Left ventricle myocardium inferior (tissue), 1 donor: ENCODE data around the gene THBS1. TPM values are rescaled to one million over a fixed set of nuclear protein-coding genes. Genes with fewer than 3 reads are reported as not detected.

Source experiments
- DNase-seq: peaks from one replicate; pipeline ENCODE4 v3.0.0-alpha.2; 2020
- H3K27ac ChIP-seq: fragments of 200-600 bp; replicated peaks from 2 replicates; pipeline ENCODE4 v1.8.0; 2021
- H3K27me3 ChIP-seq: fragments of 200-600 bp; 2 replicates; pipeline ENCODE4 v1.8.0; 2021; ENCODE audit warnings: low read depth
- H3K36me3 ChIP-seq: fragments of 200-600 bp; 2 replicates; pipeline ENCODE4 v1.8.0; 2021
- H3K4me1 ChIP-seq: fragments of 200-600 bp; 2 replicates; pipeline ENCODE4 v1.8.0; 2021
- H3K4me3 ChIP-seq: fragments of 200-600 bp; 2 replicates; pipeline ENCODE4 v1.8.0; 2021; ENCODE audit warnings: mild to moderate bottlenecking, moderate library complexity
- H3K9me3 ChIP-seq: fragments of 200-600 bp; replicated peaks from 2 replicates; pipeline ENCODE4 v1.8.0; 2021
- CTCF ChIP-seq: fragments of 200-600 bp; IDR thresholded peaks from 2 replicates; pipeline ENCODE4 v1.8.0; 2021; ENCODE audit warnings: antibody characterized with exemption, mild to moderate bottlenecking, borderline replicate concordance
- intact Hi-C: fragments of 100-400 bp; cut with micrococcal nuclease; formaldehyde crosslinking; loops from one replicate; pipeline ENCODE4 v1.11.0; 2022
- total RNA-seq: library from RNA; stranded (reverse); fragmentation: NEBNext Ultra II Directional; extraction: Animal tissue kit (Norgen Biotek cat#: 25700); gene quantifications from one replicate; pipeline ENCODE4 v1.2.1, GENCODE V29; 2021
- donor health status: DM: no; HTN: yes; CAD: no; lungs with severe emphysema.

The THBS1 gene
- total RNA-seq, 1 donor from 2014 or later = 47.4 TPM

GRCh38 chr15:39598958-39599845 is 18.3 kb downstream of the THBS1 start:
- Histone ChIP-seq H3K9me3 (no peaks in the 10 kb centered on the region), H3K4me1 (peaks cover 3% of the 10 kb centered on the region), H3K27me3 (no peaks in the 10 kb centered on the region), H3K36me3 (peaks cover 28% of the 10 kb centered on the region), H3K4me3 (no peak overlapping the region), H3K27ac (no peak overlapping the region)
- DNase-seq = no peak
- TF ChIP-seq CTCF = no peak
- intact Hi-C loops = loop anchor here (10.0 kb wide), 1 partner anchor 156 kb away; no protein-coding TSS in a partner anchor

- Histone ChIP-seq H3K36me3 (peaks cover 22% of the 10 kb centered on the region), H3K9me3 (no peaks in the 10 kb centered on the region), H3K27ac (no peak overlapping the region), H3K4me1 (peaks cover 3% of the 10 kb centered on the region), H3K4me3 (no peak overlapping the region), H3K27me3 (no peaks in the 10 kb centered on the region)
- DNase-seq = no peak
- no peak for TF ChIP-seq CTCF
- intact Hi-C loops = loop anchor here (10.0 kb wide), 1 partner anchor 155 kb away; no protein-coding TSS in a partner anchor
Observed at GRCh38 chr15:39599871-39600270, 19.0 kb downstream of the THBS1 start.

- H3K27me3 ChIP-seq = no peaks in the 10 kb centered on the region
- no peaks in the 10 kb centered on the region for H3K36me3 ChIP-seq
- no peak overlapping the region for H3K27ac ChIP-seq
- intact Hi-C loops = no loop called here
- H3K9me3 ChIP-seq = no peaks in the 10 kb centered on the region
- H3K4me3 ChIP-seq = no peak overlapping the region
- peaks cover 1% of the 10 kb centered on the region for H3K4me1 ChIP-seq
- no peak for DNase-seq
- TF ChIP-seq CTCF = no peak
Observed at GRCh38 chr15:39602143-39602542, 21.3 kb downstream of the THBS1 start.

GRCh38 chr15:39605146-39605545 is 24.3 kb downstream of the THBS1 start:
- Histone ChIP-seq H3K4me1 (peaks cover 9% of the 10 kb centered on the region), H3K4me3 (no peak overlapping the region), H3K27ac (no peak overlapping the region), H3K36me3 (no peaks in the 10 kb centered on the region), H3K9me3 (peaks cover 8% of the 10 kb centered on the region), H3K27me3 (no peaks in the 10 kb centered on the region)
- no peak for DNase-seq
- intact Hi-C loops = no loop called here
- TF ChIP-seq CTCF = no peak

- intact Hi-C loops = no loop called here
Observed at GRCh38 chr15:39608185-39609139, 27.6 kb downstream of the THBS1 start.

More at GRCh38 chr15:39608185-39609139, 27.6 kb downstream of the THBS1 start:
- Histone ChIP-seq H3K27me3 (no peaks in the 10 kb centered on the region), H3K4me1 (peaks cover 9% of the 10 kb centered on the region), H3K9me3 (peaks cover 35% of the 10 kb centered on the region), H3K36me3 (no peaks in the 10 kb centered on the region), H3K27ac (no peak overlapping the region), H3K4me3 (no peak overlapping the region)
- TF ChIP-seq CTCF = no peak
- no peak for DNase-seq
